Keratinocyte (primary cell): ENCODE data around the gene PHF10. TPM values are rescaled to one million over a fixed set of nuclear protein-coding genes. Genes with fewer than 3 reads are reported as not detected.
A peak's percentile ranks its signal among the peaks of the same experiment; 100 is the strongest.

ENCODE experiments used
- DNase-seq: peaks from one replicate; pipeline ENCODE4 v3.0.0-alpha.2; 2011; ENCODE audit warnings: low read depth, missing footprints, low spot score
- FAIRE-seq: peaks from 2 replicates; lab custom pipeline; 2011; peaks lifted over from hg19 to GRCh38; lab: Jason Lieb, UNC
- H2AFZ ChIP-seq: 2 replicates; pipeline ENCODE4 v1.6.0; 2012; ENCODE audit warnings: low read length, control low read depth, inconsistent platforms; ENCODE audit not compliant: control insufficient read depth
- H3K27ac ChIP-seq: 2 replicates; pipeline ENCODE4 v1.5.1; 2011; ENCODE audit warnings: low read length; ENCODE audit not compliant: control insufficient read depth, insufficient read depth
- H3K27me3 ChIP-seq: 3 replicates; pipeline ENCODE4 v1.6.0; 2011; ENCODE audit warnings: low read length; ENCODE audit not compliant: control insufficient read depth, insufficient read depth; ENCODE audit errors: extremely low read depth
- H3K36me3 ChIP-seq, 2 experiments: 2 replicates in 1 of 2; 3 replicates in 1 of 2; pipeline ENCODE4 v1.5.1; 2011; ENCODE audit warnings: low read length in 2 of 2, mild to moderate bottlenecking in 1 of 2; ENCODE audit not compliant: control insufficient read depth in 2 of 2, insufficient read depth in 2 of 2; ENCODE audit errors: extremely low read depth in 1 of 2
- H3K4me1 ChIP-seq: 3 replicates; pipeline ENCODE4 v1.5.1; 2011; ENCODE audit warnings: low read length; ENCODE audit not compliant: control insufficient read depth, insufficient read depth; ENCODE audit errors: extremely low read depth
- H3K4me2 ChIP-seq: 3 replicates; pipeline ENCODE4 v1.6.0; 2011; ENCODE audit warnings: low read depth, low read length; ENCODE audit not compliant: control insufficient read depth, insufficient read depth; ENCODE audit errors: extremely low read depth
- H3K4me3 ChIP-seq, 3 experiments: fragments of 200-600 bp in 1 of 3; sonication (generic) in 1 of 3; 2 replicates in 2 of 3; 3 replicates in 1 of 3; pipeline ENCODE4 v1.5.1; 2011 to 2016; ENCODE audit warnings: low read length in 3 of 3, mild to moderate bottlenecking in 3 of 3, control low read depth in 2 of 3, inconsistent platforms in 1 of 3, low read depth in 1 of 3, mixed read lengths in 1 of 3, mixed run types in 1 of 3, moderate library complexity in 1 of 3; ENCODE audit not compliant: control insufficient read depth in 2 of 3, insufficient read depth in 2 of 3; ENCODE audit errors: extremely low read depth in 1 of 3
- H3K79me2 ChIP-seq: 2 replicates; pipeline ENCODE4 v1.6.0; 2012; ENCODE audit warnings: low read length; ENCODE audit not compliant: control insufficient read depth, insufficient read depth
- H3K9ac ChIP-seq: 3 replicates; pipeline ENCODE4 v1.6.0; 2011; ENCODE audit warnings: low read length; ENCODE audit not compliant: control insufficient read depth, insufficient read depth; ENCODE audit errors: extremely low read depth
- H3K9me1 ChIP-seq: 3 replicates; pipeline ENCODE4 v1.6.0; 2011; ENCODE audit warnings: low read length; ENCODE audit not compliant: control insufficient read depth, insufficient read depth; ENCODE audit errors: extremely low read depth
- H3K9me3 ChIP-seq: 2 replicates; pipeline ENCODE4 v1.5.1; 2012; ENCODE audit warnings: low read depth, low read length; ENCODE audit not compliant: control insufficient read depth
- H4K20me1 ChIP-seq: 3 replicates; pipeline ENCODE4 v1.6.0; 2011; ENCODE audit warnings: low read length; ENCODE audit not compliant: control insufficient read depth, insufficient read depth; ENCODE audit errors: extremely low read depth
- EZH2 ChIP-seq: IDR thresholded peaks from one replicate; pipeline ENCODE4 v1.6.1; 2012; ENCODE audit warnings: inconsistent platforms, mild to moderate bottlenecking, low read length, moderate library complexity
- dilution Hi-C: fragments of 300-500 bp; cut with MboI; formaldehyde crosslinking; loops from one replicate; pipeline ENCODE4 v1.7.0; 2020; ENCODE audit warnings: low sequenced_read_pairs; ENCODE audit not compliant: extremely low pct_ligation_motif_present
- polyA plus RNA-seq, 5 experiments: library from polyadenylated mRNA; depleted of rRNA in 3 of 5; stranded (reverse) in 3 of 5; stranded (forward) in 1 of 5; unstranded in 1 of 5; fragments of >200 nt; gene quantifications; 1 replicate in 1 of 5; 2 replicates in 3 of 5; 3 replicates in 1 of 5; pipeline versions ENCODE4 v1.2.1 to v1.2.3, GENCODE V29; 2011 to 2012; ENCODE audit warnings: missing spikeins in 2 of 5, low read depth in 1 of 5, low replicate concordance in 1 of 5
- TF ChIP-seq, protein P1 (sequence below), 3 experiments: IDR thresholded peaks in 1 of 3; conservative IDR thresholded peaks in 1 of 3; optimal IDR thresholded peaks in 1 of 3; 2 replicates in 2 of 3; 3 replicates in 1 of 3; pipeline versions ENCODE3 to v1.5.1; 2011; ENCODE audit warnings: low read length in 3 of 3, mild to moderate bottlenecking in 3 of 3, moderate library complexity in 2 of 3, control low read depth in 1 of 3, inconsistent platforms in 1 of 3; ENCODE audit not compliant: insufficient read depth in 2 of 3; ENCODE audit errors: extremely low read depth in 1 of 3

PHF10 gene
- polyA plus RNA-seq, 1 donor (not counting 4 experiments of a cell fraction or from before 2014, with no cell fraction given): 14.5 TPM

DNA sequence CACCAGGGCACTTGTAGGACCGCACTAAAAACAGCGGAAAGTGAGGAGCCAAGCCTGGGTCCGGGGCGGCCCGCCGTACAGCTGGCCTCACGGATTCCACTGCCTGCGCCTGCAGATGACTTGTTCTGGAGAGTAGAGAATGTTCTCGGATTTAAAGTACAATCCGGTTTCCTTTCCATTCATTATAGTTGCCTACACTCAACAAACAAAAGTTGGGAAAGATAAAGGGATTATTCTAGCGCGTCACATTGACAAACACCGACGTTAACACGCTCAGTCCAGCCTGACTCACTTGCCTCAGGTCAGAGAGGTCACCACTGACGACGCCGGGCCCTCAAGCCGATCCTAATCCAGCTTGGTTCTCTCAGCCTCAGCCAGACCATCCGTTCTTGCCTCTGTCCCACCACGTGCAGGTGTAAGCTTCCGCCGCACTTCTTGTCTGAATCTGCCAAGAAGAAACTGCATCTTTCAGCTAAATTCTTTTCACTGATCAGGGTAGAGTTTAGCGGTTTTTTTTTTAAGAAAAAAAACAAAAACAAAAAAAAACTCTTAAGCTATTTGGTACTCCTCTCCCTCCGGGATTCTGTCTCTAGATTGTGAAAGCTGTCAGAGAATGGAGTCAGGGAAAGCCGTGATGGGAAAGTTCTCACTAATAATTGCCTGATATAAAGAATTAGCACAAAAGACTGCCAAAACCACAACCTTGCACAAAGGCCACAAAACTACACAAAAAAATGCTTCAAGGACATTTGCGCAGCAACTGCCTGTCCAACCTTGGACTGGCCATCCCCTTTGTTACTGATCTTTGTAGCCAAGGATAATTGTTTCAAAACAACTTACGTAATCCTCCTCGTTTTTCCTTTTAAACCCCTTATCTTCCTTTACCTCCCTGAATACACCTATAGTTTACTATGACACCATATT, 1.1 kb upstream of the PHF10 start:
- dilution Hi-C loops: no loop called here
- Histone ChIP-seq H3K9me1 (no peaks in the 10 kb centered on the region), H3K79me2 (peaks cover 16% of the 10 kb centered on the region), H2AFZ (peak overlapping the region; percentile 68), H3K9me3 (no peaks in the 10 kb centered on the region), H4K20me1 (peaks cover 2% of the 10 kb centered on the region), H3K27me3 (no peaks in the 10 kb centered on the region), H3K4me3 (peak overlapping the region; percentile 37 to 52 (median 40)), H3K27ac (no peak overlapping the region), H3K4me2 (peak overlapping the region; percentile 59), H3K9ac (peak overlapping the region; percentile 42), H3K36me3 (no peaks in the 10 kb centered on the region), H3K4me1 (peaks cover 19% of the 10 kb centered on the region)
- TF ChIP-seq, protein P1, sequence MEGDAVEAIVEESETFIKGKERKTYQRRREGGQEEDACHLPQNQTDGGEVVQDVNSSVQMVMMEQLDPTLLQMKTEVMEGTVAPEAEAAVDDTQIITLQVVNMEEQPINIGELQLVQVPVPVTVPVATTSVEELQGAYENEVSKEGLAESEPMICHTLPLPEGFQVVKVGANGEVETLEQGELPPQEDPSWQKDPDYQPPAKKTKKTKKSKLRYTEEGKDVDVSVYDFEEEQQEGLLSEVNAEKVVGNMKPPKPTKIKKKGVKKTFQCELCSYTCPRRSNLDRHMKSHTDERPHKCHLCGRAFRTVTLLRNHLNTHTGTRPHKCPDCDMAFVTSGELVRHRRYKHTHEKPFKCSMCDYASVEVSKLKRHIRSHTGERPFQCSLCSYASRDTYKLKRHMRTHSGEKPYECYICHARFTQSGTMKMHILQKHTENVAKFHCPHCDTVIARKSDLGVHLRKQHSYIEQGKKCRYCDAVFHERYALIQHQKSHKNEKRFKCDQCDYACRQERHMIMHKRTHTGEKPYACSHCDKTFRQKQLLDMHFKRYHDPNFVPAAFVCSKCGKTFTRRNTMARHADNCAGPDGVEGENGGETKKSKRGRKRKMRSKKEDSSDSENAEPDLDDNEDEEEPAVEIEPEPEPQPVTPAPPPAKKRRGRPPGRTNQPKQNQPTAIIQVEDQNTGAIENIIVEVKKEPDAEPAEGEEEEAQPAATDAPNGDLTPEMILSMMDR (optimal IDR thresholded peaks at IDR 0.05 in 1 of 3, IDR thresholded peaks at IDR 0.05 in 1 of 3, conservative IDR thresholded peaks at IDR 0.05 in 1 of 3; ENCODE audit: extremely low read depth in 1 of 3, insufficient read depth in 2 of 3, low read length in 3 of 3): no peak
- peak; percentile 44 for TF ChIP-seq EZH2
- peak; percentile 34 for FAIRE-seq
- no peak for DNase-seq

DNA sequence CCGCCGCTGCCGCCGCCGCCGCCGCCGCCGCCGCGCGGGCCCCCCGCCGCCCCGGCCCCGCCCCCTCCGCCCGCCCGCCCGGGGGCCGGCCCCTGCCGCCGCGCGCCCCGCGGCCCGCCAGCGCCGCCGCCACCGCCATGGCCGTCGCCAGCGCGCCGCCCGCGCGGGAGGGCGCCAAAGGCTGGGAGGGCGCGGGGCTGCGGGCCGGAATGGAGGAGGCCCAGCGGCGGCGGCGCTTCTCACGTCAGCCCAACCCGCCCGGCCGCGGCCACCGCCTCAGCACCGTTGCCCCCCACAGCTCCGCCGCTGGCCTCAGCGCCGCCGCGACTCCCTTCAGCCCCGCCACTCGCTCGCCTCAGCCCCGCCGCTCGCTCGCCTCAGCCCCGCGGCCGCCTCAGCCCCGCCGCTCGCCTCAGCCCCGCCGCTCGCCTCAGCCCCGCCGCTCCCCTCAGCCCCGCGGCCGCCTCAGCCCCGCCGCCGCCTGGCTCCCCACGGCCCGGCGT, 258 bp downstream of the PHF10 start:
- Histone ChIP-seq H3K27ac (no peak overlapping the region), H3K4me3 (peak overlapping the region in 2 of 3 experiments; percentile 28 to 40)

More for the DNA sequence above, 258 bp downstream of the PHF10 start:
- no peaks in the 10 kb centered on the region for H3K27me3 ChIP-seq
- H3K4me2 ChIP-seq: no peak overlapping the region
- H3K9me1 ChIP-seq: no peaks in the 10 kb centered on the region
- peaks cover 19% of the 10 kb centered on the region for H3K4me1 ChIP-seq
- no peak for DNase-seq
- FAIRE-seq: no peak
- TF ChIP-seq, protein P1 (optimal IDR thresholded peaks at IDR 0.05 in 1 of 3, IDR thresholded peaks at IDR 0.05 in 1 of 3, conservative IDR thresholded peaks at IDR 0.05 in 1 of 3; ENCODE audit: extremely low read depth in 1 of 3, insufficient read depth in 2 of 3, low read length in 3 of 3): no peak
- TF ChIP-seq EZH2: no peak
- H2AFZ ChIP-seq: no peak overlapping the region
- no peaks in the 10 kb centered on the region for H3K36me3 ChIP-seq
- peaks cover 24% of the 10 kb centered on the region for H3K79me2 ChIP-seq
- peak overlapping the region; percentile 37 for H3K9ac ChIP-seq
- no peaks in the 10 kb centered on the region for H3K9me3 ChIP-seq
- peaks cover 2% of the 10 kb centered on the region for H4K20me1 ChIP-seq
- dilution Hi-C loops: no loop called here
